ENCODE results near the gene MICU1.

- no peak for TF ChIP-seq CTCF (IDR thresholded peaks at IDR 0.05)
- TF ChIP-seq POLR2A (IDR thresholded peaks at IDR 0.05), result no peak
Observed at GRCh38 chr10:72425133-72425532, 200.7 kb downstream of the MICU1 start.
